PC-9 (cell line): ENCODE data around the gene DCAF4L1.

Experiments
- EZH2 ChIP-seq: fragments of 200-600 bp; sonication (generic); IDR thresholded peaks from 2 replicates; pipeline ENCODE4 v1.8.0; 2017; ENCODE audit warnings: antibody characterized with exemption, low read depth
- TF ChIP-seq, protein P1 (sequence below): fragments of 200-600 bp; sonication (generic); conservative IDR thresholded peaks from 2 replicates; pipeline ENCODE4 v1.6.1; 2017; ENCODE audit warnings: mixed run types, antibody characterized with exemption, mild to moderate bottlenecking, moderate library complexity

DNA sequence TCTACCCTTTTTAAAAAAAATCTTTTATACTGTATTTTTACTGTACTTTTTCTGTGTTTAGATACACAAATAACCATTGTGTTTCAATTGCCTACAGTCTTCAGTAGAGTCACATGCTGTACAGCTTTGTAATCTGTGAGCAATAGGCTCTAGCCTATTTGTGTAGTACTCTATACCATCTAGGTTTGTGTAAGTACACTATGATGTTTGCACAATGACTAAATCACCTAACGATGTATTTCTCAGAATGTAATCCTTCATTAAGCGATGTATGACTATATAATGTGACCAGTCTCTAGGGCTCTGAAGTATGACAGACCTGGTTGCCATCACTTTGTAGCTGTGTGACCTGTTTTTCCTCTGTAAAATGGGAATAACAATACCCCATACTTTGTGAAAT, 14.2 kb upstream of the DCAF4L1 start:
- TF ChIP-seq, protein P1, sequence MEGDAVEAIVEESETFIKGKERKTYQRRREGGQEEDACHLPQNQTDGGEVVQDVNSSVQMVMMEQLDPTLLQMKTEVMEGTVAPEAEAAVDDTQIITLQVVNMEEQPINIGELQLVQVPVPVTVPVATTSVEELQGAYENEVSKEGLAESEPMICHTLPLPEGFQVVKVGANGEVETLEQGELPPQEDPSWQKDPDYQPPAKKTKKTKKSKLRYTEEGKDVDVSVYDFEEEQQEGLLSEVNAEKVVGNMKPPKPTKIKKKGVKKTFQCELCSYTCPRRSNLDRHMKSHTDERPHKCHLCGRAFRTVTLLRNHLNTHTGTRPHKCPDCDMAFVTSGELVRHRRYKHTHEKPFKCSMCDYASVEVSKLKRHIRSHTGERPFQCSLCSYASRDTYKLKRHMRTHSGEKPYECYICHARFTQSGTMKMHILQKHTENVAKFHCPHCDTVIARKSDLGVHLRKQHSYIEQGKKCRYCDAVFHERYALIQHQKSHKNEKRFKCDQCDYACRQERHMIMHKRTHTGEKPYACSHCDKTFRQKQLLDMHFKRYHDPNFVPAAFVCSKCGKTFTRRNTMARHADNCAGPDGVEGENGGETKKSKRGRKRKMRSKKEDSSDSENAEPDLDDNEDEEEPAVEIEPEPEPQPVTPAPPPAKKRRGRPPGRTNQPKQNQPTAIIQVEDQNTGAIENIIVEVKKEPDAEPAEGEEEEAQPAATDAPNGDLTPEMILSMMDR: no peak
- no peak for TF ChIP-seq EZH2
